NCI-H1105 treated with DMSO at 0.1 percent for 48 hours (cell line): ENCODE results near the gene SCN8A.

Experiments used
- DNase-seq: peaks from one replicate; lab custom pipeline; 2025; lab: John Stamatoyannopoulos, UW

Gene SCN8A

GRCh38 chr12:51672334-51672733 lies 81.3 kb downstream of the SCN8A start:
- DNase-seq: no peak

GRCh38 chr12:51675071-51675803 lies 84.2 kb downstream of the SCN8A start:
- no peak for DNase-seq

GRCh38 chr12:51676875-51677274 lies 85.8 kb downstream of the SCN8A start:
- DNase-seq: no peak

- DNase-seq: no peak
Observed at GRCh38 chr12:51677284-51677968, 86.4 kb downstream of the SCN8A start.

DNA sequence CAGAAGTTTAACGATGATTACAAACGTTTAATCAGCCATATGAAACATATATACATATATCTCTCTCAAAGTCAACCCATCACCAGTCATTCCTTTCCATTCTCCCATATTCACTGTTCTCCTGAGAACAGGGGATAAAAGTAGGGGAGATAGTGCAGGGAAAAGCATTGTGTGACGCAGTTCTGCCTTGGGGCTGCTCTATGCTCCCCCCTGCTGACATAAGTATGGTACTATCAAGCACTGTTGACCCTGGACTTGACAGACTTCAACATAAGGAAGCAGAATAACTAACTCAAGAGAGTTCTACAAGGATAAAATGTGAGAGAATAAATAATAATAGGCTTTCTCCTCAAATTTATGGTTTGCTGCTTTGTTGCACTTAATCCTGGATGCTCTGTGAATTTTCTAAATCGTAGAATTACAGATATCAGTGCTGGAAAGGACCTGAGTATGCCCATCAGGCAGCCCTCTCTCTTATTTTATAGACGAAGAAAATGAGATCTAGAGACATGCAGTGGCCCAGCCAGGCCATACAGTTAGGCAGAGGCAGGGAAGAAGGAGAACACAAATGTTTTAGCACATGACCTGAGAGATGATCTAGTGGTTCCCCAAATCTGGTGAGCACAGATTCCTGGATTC lies 87.2 kb downstream of the SCN8A start:
- DNase-seq: peak; percentile 8

GRCh38 chr12:51682981-51683380 lies 91.9 kb downstream of the SCN8A start:
- no peak for DNase-seq

GRCh38 chr12:51683763-51684357 lies 92.8 kb downstream of the SCN8A start:
- DNase-seq: no peak

GRCh38 chr12:51686727-51687126 lies 95.7 kb downstream of the SCN8A start:
- DNase-seq: no peak

- DNase-seq: no peak
Observed at GRCh38 chr12:51687177-51687576, 96.1 kb downstream of the SCN8A start.

GRCh38 chr12:51687614-51688013 lies 96.6 kb downstream of the SCN8A start:
- DNase-seq: no peak

- no peak for DNase-seq
Observed at GRCh38 chr12:51689983-51690382, 99.0 kb downstream of the SCN8A start.

DNA sequence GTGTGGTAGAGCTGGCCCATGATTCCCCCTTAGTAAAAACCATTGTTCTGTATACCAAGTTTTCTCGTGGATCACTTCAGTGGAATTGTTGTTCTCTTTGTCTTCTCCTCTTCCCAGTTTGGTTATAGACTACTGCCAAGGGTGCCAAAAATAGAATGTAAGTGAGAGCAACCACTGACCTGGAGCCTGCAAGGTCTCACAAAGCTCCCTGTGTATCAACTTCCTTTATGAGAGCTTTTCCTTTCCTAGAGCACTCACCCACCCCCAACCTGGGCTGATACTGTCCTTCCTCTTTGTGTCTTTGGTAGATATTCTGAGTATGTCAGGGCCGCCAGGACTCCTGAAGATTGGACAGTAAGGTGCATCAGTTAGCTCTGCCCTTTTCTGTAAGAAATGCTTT lies 101.0 kb downstream of the SCN8A start:
- no peak for DNase-seq

GRCh38 chr12:51693569-51693968 lies 102.5 kb downstream of the SCN8A start:
- no peak for DNase-seq

DNA sequence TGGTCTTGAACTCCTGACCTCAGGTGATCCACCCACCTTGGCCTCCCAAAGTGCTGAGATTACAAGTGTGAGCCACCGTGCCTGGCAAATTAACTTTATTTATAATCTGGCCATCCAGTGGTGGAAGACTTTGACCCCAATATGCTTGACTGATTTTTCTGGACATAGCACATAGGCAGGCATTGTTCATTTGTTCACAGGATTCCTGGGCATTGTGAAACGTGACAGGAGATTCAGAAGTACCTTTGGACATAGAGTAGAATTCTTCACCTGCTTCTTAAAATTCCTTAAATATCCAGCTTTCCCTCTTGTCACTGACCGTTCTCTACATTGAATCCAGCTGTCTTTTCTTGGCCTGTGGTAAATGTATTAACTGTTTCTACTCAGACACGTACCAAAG lies 103.1 kb downstream of the SCN8A start:
- no peak for DNase-seq

- no peak for DNase-seq
Observed at GRCh38 chr12:51695241-51696010, 104.4 kb downstream of the SCN8A start.

DNA sequence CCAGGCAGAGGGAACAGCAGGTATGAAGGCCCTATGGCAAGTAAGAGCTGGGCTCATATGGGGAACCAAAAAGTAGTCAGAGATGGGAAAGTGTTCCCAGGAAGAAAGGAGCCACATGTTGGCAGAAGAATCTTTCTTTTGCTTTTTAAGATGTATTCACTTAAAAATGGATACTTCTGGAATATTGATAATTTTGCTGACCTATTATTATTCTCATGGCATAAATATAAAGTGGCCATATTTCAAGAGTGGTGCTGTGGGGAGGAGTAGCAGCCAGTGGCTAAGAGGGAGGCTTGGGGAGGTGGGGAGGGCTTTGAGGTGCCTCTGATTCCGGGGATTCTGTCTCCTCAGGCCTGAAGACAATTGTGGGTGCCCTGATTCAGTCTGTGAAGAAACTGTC lies 108.2 kb downstream of the SCN8A start:
- no peak for DNase-seq

DNA sequence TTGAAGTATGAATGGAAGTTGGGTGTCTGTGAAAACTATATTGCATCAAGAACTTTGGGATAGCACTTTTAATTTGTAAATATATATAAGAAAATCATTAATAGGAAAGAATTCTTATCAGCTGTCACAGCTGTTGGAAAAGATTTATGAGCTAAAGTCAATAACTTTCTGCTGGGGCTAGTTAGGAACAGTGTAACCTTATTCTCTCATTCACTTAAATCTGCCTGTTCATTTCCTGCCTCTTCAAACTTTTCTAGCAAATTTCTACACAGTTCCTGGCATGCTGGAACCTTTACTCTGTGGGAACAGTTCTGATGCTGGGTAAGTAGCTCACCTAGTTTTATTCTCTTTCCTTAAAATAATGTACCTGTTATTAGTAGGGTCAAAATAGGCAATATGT lies 109.9 kb downstream of the SCN8A start:
- DNase-seq: no peak

DNA sequence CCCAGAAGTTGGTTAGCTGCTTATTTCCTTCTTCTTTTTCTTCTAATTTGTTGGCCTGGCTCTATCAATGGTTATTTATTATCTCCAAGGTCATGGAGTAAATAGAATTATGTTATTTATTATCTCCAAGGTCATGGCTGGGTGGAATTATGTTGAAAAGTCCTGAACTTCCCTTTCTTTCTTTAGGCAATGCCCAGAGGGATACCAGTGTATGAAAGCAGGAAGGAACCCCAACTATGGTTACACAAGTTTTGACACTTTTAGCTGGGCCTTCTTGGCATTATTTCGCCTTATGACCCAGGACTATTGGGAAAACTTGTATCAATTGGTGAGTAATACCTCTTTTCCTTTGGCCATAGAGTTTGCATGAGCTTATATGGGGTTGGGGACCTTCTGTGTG lies 111.6 kb downstream of the SCN8A start:
- DNase-seq: no peak

- no peak for DNase-seq
Observed at GRCh38 chr12:51705450-51705849, 114.4 kb downstream of the SCN8A start.

GRCh38 chr12:51706206-51706605 lies 115.2 kb downstream of the SCN8A start:
- no peak for DNase-seq

DNA sequence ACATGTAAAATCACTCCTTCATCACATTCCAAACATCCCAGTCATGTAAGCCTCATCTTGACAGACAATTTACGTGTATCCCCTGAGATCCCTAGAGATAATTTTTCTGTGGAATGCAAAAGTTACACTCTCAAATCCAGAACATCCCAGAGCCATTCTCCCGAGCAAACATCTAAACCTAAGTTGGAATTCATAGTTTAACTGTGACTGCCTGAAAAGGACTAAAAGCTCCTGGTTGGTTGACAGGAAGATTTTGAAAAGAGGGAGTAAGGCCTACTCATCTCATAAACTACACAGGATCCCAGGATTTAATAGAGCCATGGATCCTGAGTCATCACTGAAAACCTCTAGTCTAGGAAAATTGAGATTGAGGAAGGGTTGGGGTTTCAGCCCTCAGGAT lies 123.6 kb downstream of the SCN8A start:
- DNase-seq: no peak

GRCh38 chr12:51717326-51717925 lies 126.4 kb downstream of the SCN8A start:
- no peak for DNase-seq
